IMR-90 (cell line): ENCODE results near the gene MCFD2. TPM values are rescaled to one million over a fixed set of nuclear protein-coding genes. Genes with fewer than 3 reads are reported as not detected.

Experiments
- ATAC-seq: fragments of 200-7000 bp; cut with Tn5 transposase; 2 replicates; pipeline ENCODE4 v1.9.1; 2020; ENCODE audit warnings: low read depth, mild to moderate bottlenecking, moderate library complexity
- BruUV-seq: library from RNA; stranded (reverse); fragments of 400-500 nt; replicated peaks from 2 replicates; lab custom pipeline; 2021; lab: Mats Ljungman, UMichigan
- CTCF ChIA-PET: fragments of 300-600 bp; formaldehyde crosslinking; extraction: SDS; loops from one replicate; lab custom pipeline; 2021; ENCODE audit warnings: antibody characterized with exemption; lab: Yijun Ruan, JAX
- POLR2A ChIA-PET: fragments of 300-600 bp; sonication (Branson Sonifier 250); formaldehyde crosslinking; loops from one replicate; lab custom pipeline; 2022; ENCODE audit warnings: antibody characterized with exemption; ENCODE audit not compliant: unreplicated experiment; lab: Charles Lee
- DNase-seq: peaks from one replicate; pipeline ENCODE4 v3.0.0; 2013
- H2AFZ ChIP-seq: replicated peaks from 2 replicates; pipeline ENCODE3; 2013; ENCODE audit warnings: low read length, mild to moderate bottlenecking; ENCODE audit not compliant: poor library complexity
- H2AK5ac ChIP-seq: 2 replicates; pipeline ENCODE4 v1.6.1; 2013; ENCODE audit warnings: low read depth, low read length, inconsistent platforms
- H2AK9ac ChIP-seq: replicated peaks from 2 replicates; pipeline ENCODE3; 2013; ENCODE audit warnings: mild to moderate bottlenecking, low read depth, low read length, moderate library complexity; ENCODE audit not compliant: poor library complexity
- H2BK120ac ChIP-seq: 2 replicates; pipeline ENCODE4 v1.6.1; 2013; ENCODE audit warnings: low read depth, low read length, inconsistent platforms
- H2BK15ac ChIP-seq: 3 replicates; pipeline ENCODE4 v1.6.1; 2013; ENCODE audit warnings: low read depth, low read length, inconsistent platforms
- H2BK20ac ChIP-seq: 2 replicates; pipeline ENCODE4 v1.6.1; 2013; ENCODE audit warnings: low read depth, mild to moderate bottlenecking, inconsistent platforms, low read length, moderate library complexity
- H2BK5ac ChIP-seq: 2 replicates; pipeline ENCODE4 v1.6.1; 2013; ENCODE audit warnings: mild to moderate bottlenecking, low read depth, low read length, inconsistent platforms; ENCODE audit not compliant: poor library complexity, severe bottlenecking
- H3K14ac ChIP-seq: replicated peaks from 2 replicates; pipeline ENCODE4 v1.6.1; 2013; ENCODE audit warnings: low read depth, low read length, inconsistent platforms
- H3K18ac ChIP-seq: 2 replicates; pipeline ENCODE4 v1.6.1; 2013; ENCODE audit warnings: low read depth, low read length, control low read depth
- H3K23ac ChIP-seq: 2 replicates; pipeline ENCODE4 v1.6.1; 2013; ENCODE audit warnings: low read depth, low read length, inconsistent platforms
- H3K27ac ChIP-seq: 2 replicates; pipeline ENCODE4 v1.5.1; 2013; ENCODE audit warnings: mild to moderate bottlenecking, control low read depth, low read length; ENCODE audit not compliant: insufficient read depth
- H3K27me3 ChIP-seq: 2 replicates; pipeline ENCODE4 v1.6.1; 2013; ENCODE audit warnings: low read length; ENCODE audit not compliant: control insufficient read depth, insufficient read depth
- H3K36me3 ChIP-seq: 2 replicates; pipeline ENCODE4 v1.6.1; 2013; ENCODE audit warnings: low read length, mixed read lengths; ENCODE audit not compliant: control insufficient read depth, insufficient read depth
- H3K4ac ChIP-seq: 2 replicates; pipeline ENCODE4 v1.6.1; 2013; ENCODE audit warnings: low read depth, low read length, inconsistent platforms
- H3K4me1 ChIP-seq: 2 replicates; pipeline ENCODE4 v1.6.1; 2013; ENCODE audit warnings: low read length, mixed read lengths; ENCODE audit not compliant: control insufficient read depth, insufficient read depth
- H3K4me2 ChIP-seq: 2 replicates; pipeline ENCODE4 v1.6.1; 2013; ENCODE audit warnings: low read depth, mild to moderate bottlenecking, control low read depth, low read length, moderate library complexity
- H3K4me3 ChIP-seq: 2 replicates; pipeline ENCODE4 v1.5.1; 2013; ENCODE audit warnings: low read depth, mild to moderate bottlenecking, control low read depth, low read length, moderate library complexity; ENCODE audit not compliant: insufficient read depth
- H3K56ac ChIP-seq: 2 replicates; pipeline ENCODE4 v1.6.1; 2013; ENCODE audit warnings: low read length, inconsistent platforms; ENCODE audit not compliant: insufficient read depth; ENCODE audit errors: extremely low read depth
- H3K79me1 ChIP-seq, 2 experiments: 2 replicates each; pipeline ENCODE4 v1.6.1; 2013; ENCODE audit warnings: low read length in 2 of 2, inconsistent platforms in 1 of 2, low read depth in 1 of 2
- H3K9ac ChIP-seq: 2 replicates; pipeline ENCODE4 v1.6.1; 2013; ENCODE audit warnings: low read depth, low read length, control low read depth
- H3K9me1 ChIP-seq: 2 replicates; pipeline ENCODE4 v1.6.1; 2013; ENCODE audit warnings: low read length, inconsistent platforms; ENCODE audit not compliant: insufficient read depth
- H3K9me3 ChIP-seq: 2 replicates; pipeline ENCODE4 v1.6.1; 2013; ENCODE audit warnings: low read length; ENCODE audit not compliant: control insufficient read depth, insufficient read depth
- H4K20me1 ChIP-seq: 2 replicates; pipeline ENCODE4 v1.6.1; 2013; ENCODE audit warnings: low read length, inconsistent platforms; ENCODE audit not compliant: insufficient read depth
- H4K5ac ChIP-seq: 2 replicates; pipeline ENCODE4 v1.6.1; 2013; ENCODE audit warnings: mild to moderate bottlenecking, low read depth, low read length, control low read depth
- H4K8ac ChIP-seq, 2 experiments: 2 replicates each; pipeline ENCODE4 v1.6.1; 2013; ENCODE audit warnings: low read depth in 2 of 2, low read length in 2 of 2, control low read depth in 1 of 2, inconsistent platforms in 1 of 2
- H4K91ac ChIP-seq: 2 replicates; pipeline ENCODE4 v1.6.1; 2013; ENCODE audit warnings: low read depth, low read length, inconsistent platforms; ENCODE audit not compliant: insufficient read depth
- BHLHE40 ChIP-seq: fragments of 150-350 bp; IDR thresholded peaks from 2 replicates; pipeline ENCODE4 v1.6.1; 2016; ENCODE audit warnings: mild to moderate bottlenecking, low read depth, low read length
- MAFK ChIP-seq: IDR thresholded peaks from 2 replicates; pipeline ENCODE4 v1.6.1; 2012; ENCODE audit warnings: low read depth, low read length, improper control_type of control experiment
- NFE2L2 ChIP-seq: fragments of 150-350 bp; IDR thresholded peaks from 2 replicates; pipeline ENCODE4 v1.6.1; 2016; ENCODE audit warnings: low read depth, mild to moderate bottlenecking, low read length
- RCOR1 ChIP-seq: IDR thresholded peaks from 2 replicates; pipeline ENCODE4 v1.6.1; 2012; ENCODE audit warnings: mild to moderate bottlenecking, low read length, improper control_type of control experiment; ENCODE audit not compliant: insufficient replicate concordance
- SMC3 ChIP-seq: fragments of 150-350 bp; IDR thresholded peaks from 2 replicates; pipeline ENCODE4 v1.6.1; 2016; ENCODE audit warnings: low read depth, mild to moderate bottlenecking, antibody characterized with exemption, low read length, moderate library complexity
- WGBS, 2 experiments: methylation state at CpG; one replicate each; pipeline versions ENCODE4 v1.1.5 to v1.1.7; 2013; ENCODE audit warnings: missing lambda C conversion rate in 2 of 2; ENCODE audit not compliant: insufficient read length in 1 of 2; ENCODE audit errors: extremely low coverage in 2 of 2; 5-methylcytosine and 5-hydroxymethylcytosine counted together
- dilution Hi-C: fragments of 300-500 bp; cut with HindIII; formaldehyde crosslinking; loops from one replicate; pipeline ENCODE4 v1.14.3; 2018; ENCODE audit warnings: low sequenced_read_pairs; ENCODE audit not compliant: unreplicated experiment
- in situ Hi-C: fragments of 300-500 bp; cut with MboI; formaldehyde crosslinking; loops from 3 replicates; pipeline ENCODE4 v1.14.3; 2019; ENCODE audit warnings: low sequenced_read_pairs, inconsistent platforms, mixed read lengths
- intact Hi-C: fragments of 100-400 bp; cut with micrococcal nuclease; formaldehyde crosslinking; loops from 2 replicates; pipeline ENCODE4 v1.10.0; 2022
- polyA plus RNA-seq, 3 experiments: library from polyadenylated mRNA; depleted of rRNA; stranded (reverse); fragments of >200 nt; gene quantifications; 2 replicates each; pipeline ENCODE4 v1.2.3, GENCODE V29; 2012; ENCODE audit warnings: low replicate concordance in 1 of 3
- total RNA-seq: library from RNA; depleted of rRNA; stranded (reverse); fragments of >200 nt; gene quantifications from 2 replicates; pipeline ENCODE4 v1.2.3, GENCODE V29; 2012
- TF ChIP-seq, protein P1 (sequence below): conservative IDR thresholded peaks from 2 replicates; pipeline ENCODE4 v1.5.1; 2012; ENCODE audit warnings: mild to moderate bottlenecking, low read depth, low read length, improper control_type of control experiment

The MCFD2 gene
- total and polyA plus RNA-seq, 2 of the 4 experiments (the other 2 are of a cell fraction): 145 to 177 TPM

GRCh38 chr2:46929612-46930011, 14.0 kb upstream of the MCFD2 start:
- intact Hi-C loops (no loop called here), dilution Hi-C loops (no loop called here), in situ Hi-C loops (no loop called here)
- Histone ChIP-seq H3K4me2 (no peak overlapping the region), H3K9me1 (no peaks in the 10 kb centered on the region), H4K8ac (no peak overlapping the region), H3K4me1 (no peaks in the 10 kb centered on the region), H3K9ac (no peak overlapping the region), H3K36me3 (0 out of 2 replicates have a peak, but pooled peaks cover 3% of the 10 kb centered on the region), H3K79me1 (peaks cover 0 to 21% of the 10 kb centered on the region in 2 experiments; a peak in 1 of 4 replicates), H2AK9ac (no peak overlapping the region), H2AFZ (no peak overlapping the region), H2BK20ac (no peak overlapping the region), H3K56ac (no peak overlapping the region; the same call in 1 of the 2 replicates), H2BK15ac (no peak overlapping the region), H3K23ac (no peak overlapping the region), H4K20me1 (no peaks in the 10 kb centered on the region), H3K18ac (no peak overlapping the region), H3K9me3 (peaks cover 15% of the 10 kb centered on the region), H2BK5ac (no peak overlapping the region), H4K91ac (no peak overlapping the region), H4K5ac (no peak overlapping the region), H3K4ac (no peak overlapping the region), H2AK5ac (no peak overlapping the region), H2BK120ac (no peak overlapping the region), H3K27ac (no peak overlapping the region), H3K4me3 (no peak overlapping the region), H3K14ac (no peak overlapping the region), H3K27me3 (no peaks in the 10 kb centered on the region)
- no peak for TF ChIP-seq NFE2L2
- no peak for TF ChIP-seq BHLHE40
- no peak for TF ChIP-seq RCOR1
- TF ChIP-seq MAFK: no peak
- TF ChIP-seq, protein P1, sequence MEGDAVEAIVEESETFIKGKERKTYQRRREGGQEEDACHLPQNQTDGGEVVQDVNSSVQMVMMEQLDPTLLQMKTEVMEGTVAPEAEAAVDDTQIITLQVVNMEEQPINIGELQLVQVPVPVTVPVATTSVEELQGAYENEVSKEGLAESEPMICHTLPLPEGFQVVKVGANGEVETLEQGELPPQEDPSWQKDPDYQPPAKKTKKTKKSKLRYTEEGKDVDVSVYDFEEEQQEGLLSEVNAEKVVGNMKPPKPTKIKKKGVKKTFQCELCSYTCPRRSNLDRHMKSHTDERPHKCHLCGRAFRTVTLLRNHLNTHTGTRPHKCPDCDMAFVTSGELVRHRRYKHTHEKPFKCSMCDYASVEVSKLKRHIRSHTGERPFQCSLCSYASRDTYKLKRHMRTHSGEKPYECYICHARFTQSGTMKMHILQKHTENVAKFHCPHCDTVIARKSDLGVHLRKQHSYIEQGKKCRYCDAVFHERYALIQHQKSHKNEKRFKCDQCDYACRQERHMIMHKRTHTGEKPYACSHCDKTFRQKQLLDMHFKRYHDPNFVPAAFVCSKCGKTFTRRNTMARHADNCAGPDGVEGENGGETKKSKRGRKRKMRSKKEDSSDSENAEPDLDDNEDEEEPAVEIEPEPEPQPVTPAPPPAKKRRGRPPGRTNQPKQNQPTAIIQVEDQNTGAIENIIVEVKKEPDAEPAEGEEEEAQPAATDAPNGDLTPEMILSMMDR: no peak
- no peak for TF ChIP-seq SMC3
- DNase-seq (no peak), ATAC-seq (no peak)
- CTCF ChIA-PET: no interaction called here
- no TSS peak for BruUV-seq
- WGBS, 2 experiments: no CpG with 5 or more reads among the region's 1 CpG
- POLR2A ChIA-PET: interaction anchor here (0.5 kb wide), 1 partner anchor 555 kb away, joined by 3 read pairs; no protein-coding TSS in a partner anchor
